Right ventricle myocardium superior (tissue), 1 donor: ENCODE measurements around the gene KRT78. TPM values are rescaled to one million over a fixed set of nuclear protein-coding genes. Genes with fewer than 3 reads are reported as not detected.

Experiments
- ATAC-seq: fragments of 200-7000 bp; cut with Tn5 transposase; one replicate; pipeline ENCODE4 v1.9.1; 2020; ENCODE audit warnings: mild to moderate bottlenecking; ENCODE audit not compliant: poor library complexity
- DNase-seq: peaks from one replicate; pipeline ENCODE4 v3.0.0-alpha.2; 2020
- intact Hi-C: fragments of 100-400 bp; cut with DNase I; formaldehyde crosslinking; loops from one replicate; pipeline ENCODE4 v1.11.2; 2022
- total RNA-seq: library from RNA; stranded (reverse); fragmentation: NEBNext Ultra II Directional; extraction: Animal tissue kit (Norgen Biotek cat#: 25700); gene quantifications from one replicate; pipeline ENCODE4 v1.2.1, GENCODE V29; 2021
- donor health status: DM: no; HTN: yes; CAD: no; lungs with severe emphysema.

Gene KRT78
- total RNA-seq, 1 donor from 2014 or later: not detected

DNA sequence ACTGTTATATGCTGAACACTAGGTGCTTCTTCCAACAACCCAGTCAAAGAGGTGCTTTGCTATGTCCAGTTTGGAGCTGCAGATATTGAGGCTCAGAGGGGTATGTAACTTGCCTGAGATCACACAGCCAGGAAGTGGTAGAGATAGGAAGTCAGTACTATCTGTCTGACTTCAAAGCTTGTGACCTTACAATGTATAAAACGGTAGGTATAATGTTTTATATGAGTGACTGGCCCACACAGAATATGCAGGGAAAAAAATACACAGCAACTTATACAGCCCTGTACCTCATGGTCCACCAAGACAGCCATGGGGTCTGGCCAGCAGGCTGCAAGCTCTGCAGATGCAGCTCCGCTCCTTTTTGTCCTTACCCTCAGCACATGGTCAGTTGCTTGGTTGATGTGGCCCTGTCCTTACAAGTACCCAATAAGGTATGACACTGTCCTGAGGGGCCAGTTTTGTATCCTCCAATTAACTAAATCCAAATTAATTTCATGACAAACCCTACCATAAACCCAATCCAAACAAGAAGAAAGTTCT lies 31.0 kb downstream of the KRT78 start:
- intact Hi-C loops: no loop called here
- ATAC-seq (no peak), DNase-seq (no peak)

DNA sequence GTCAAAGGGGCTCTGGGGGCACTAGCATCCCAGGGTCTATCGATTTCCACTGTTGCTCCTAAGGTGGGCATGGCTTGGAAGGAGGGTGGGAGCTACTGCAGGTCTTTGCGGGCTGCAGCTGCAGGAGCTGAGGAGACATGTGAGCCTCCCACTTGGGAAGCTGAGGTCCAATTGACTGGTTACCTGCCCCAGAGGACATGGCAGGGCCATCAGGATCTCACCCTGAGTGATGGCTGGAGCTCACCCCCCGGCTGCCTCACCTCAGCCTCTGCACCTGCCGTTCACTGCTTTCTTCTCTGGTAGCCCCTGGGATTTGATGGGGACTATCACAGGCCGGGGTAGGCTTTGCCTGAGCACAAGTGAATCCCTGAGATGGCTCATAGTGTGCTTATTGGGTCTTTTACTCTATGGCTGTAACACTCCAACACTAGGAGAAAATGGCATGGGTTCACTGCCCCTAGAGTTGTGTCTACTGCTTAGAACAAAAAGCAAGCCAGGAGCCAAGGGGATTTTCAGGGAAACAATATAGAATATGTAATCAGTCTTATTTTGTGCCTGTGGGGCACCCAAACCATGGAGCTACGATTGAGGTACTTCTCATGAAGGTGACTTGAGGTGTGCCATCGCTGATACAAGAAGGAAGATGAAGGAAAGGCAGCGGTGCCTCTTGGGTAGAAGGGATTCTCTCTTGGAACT lies 31.6 kb downstream of the KRT78 start:
- DNase-seq (no peak), ATAC-seq (no peak)
- intact Hi-C loops: no loop called here

DNA sequence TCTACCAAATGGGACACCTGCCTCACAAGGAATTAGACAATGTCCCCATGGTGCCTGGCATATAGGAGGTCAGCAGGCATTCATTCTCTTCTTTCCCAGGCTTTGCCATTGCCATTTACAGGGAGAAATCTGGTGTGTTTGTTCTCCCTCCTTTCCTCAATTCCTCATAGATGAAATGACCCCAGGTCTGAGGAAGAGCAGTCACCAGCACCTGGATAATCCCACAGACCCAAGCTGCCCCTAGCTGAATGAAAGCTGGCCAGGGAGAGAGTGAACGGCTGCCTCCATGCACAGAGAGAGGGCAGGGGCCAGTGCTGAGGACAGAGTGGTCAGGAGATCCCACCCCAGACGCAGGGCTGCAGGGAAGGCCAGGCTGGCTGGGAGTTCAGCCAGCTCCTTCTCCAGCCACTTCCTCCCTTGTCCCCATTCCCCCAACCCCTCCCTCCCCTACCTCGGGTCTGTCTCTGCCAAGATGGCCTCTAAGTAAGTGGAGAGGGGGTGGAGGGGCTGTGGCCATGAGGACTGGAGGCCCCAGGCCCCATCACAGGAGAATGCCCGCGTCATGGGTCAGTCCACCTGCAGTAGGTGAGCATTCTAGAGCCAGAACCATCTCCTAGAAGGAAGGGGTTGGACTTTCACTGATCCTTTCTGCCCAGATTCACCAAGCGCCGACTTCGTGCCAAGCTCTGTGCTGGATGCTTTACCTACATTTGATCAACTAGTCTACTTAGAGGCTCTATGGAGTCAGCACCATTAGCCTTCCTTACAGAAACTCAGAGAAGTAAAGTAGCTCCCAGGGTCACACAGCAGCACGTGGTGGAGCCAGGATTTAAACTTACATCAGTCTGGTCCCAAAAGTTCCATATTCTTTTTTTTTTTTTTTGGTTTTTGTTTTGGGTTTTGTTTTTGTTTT lies 32.9 kb downstream of the KRT78 start:
- intact Hi-C loops: no loop called here

DNA sequence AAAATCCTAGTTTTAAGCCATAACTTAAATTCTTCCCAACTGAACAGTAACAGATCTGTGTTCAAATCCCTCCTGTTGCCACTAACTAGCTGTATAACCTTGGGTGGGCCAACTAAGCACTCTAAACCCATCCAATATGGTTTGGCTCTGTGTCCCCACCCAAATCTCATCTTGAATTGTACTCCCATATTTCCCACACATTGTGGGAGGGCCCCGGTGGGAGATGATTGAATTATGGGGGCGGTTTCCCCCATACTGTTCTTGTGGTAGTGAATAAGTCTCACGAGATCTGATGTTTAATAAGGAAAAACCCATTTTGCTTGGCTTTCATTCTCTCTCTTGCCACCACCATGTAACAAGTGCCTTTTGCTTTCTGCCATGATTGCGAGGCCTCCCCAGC lies 33.6 kb downstream of the KRT78 start:
- ATAC-seq: no peak
- no peak for DNase-seq
- intact Hi-C loops: no loop called here

More for the DNA sequence above, 32.9 kb downstream of the KRT78 start:
- ATAC-seq (no peak), DNase-seq (no peak)

DNA sequence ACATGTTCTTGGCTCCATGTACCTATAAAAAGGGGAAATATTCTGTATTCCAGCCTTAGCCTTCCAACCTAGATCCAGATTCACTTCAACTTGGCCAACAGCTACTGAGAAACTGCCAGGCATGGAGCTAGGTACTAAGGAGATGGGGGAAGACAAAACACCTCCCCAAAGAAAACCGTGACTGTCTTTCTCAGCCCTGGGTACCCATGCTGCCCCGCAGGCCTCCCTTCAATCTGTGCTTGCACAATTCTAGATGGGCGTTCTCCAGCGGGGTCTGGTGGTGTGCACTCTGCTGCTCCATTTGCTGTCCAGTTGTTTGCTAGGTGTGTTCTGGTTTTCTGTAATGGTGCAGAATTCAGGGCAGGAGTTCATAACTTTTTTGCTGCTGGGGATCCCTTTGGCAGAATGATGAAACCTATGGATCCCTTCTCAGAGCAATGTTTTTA lies 34.1 kb downstream of the KRT78 start:
- no peak for ATAC-seq
- DNase-seq: no peak
- intact Hi-C loops: no loop called here

DNA sequence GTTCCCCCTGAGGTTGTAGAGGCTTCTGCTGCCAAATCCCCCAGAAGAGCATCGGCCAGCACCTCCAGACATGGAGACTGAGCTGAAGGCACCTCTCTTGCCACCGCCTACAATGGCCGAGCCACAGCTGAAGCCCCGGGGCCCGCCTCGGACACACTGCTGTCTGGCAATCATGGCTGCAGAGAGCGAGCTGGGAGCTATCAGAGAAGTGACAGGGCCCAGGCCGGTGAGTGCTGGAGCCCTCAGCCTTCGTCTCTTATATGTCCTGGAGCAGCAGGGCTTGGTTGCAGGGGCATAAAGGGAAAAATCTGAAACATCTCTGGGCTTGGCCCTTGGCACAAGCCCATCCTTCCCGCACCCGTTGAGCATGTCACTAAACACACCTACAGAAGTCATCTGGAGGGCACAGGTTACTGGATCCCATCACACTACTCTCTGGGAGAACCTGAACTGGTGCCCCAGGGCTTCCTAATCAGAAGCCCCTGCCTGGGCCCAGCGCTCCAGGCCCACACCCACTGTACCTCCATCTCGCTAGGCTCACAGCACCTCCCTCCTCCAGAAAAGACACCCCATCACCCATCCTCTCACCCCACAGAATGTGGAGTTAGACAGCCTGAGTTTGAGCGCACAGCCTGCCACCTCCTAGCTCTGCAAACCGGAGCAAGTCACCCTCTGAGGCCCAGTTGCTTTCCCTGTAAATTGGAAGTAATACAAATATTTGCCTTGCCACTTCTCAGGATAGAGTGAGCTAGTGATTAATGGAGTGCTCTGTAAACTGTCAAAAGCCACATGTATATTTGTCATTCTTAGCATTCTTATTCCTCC lies 34.7 kb downstream of the KRT78 start, which contains the start of gene KRT4:
Gene KRT4, minus strand, starts transcription at position 232 of the 825 bp plus-strand sequence. Its CDS starts 58 bp downstream, at position 174.
- no peak for DNase-seq
- ATAC-seq: peak; percentile 45
- intact Hi-C loops: no loop called here

DNA sequence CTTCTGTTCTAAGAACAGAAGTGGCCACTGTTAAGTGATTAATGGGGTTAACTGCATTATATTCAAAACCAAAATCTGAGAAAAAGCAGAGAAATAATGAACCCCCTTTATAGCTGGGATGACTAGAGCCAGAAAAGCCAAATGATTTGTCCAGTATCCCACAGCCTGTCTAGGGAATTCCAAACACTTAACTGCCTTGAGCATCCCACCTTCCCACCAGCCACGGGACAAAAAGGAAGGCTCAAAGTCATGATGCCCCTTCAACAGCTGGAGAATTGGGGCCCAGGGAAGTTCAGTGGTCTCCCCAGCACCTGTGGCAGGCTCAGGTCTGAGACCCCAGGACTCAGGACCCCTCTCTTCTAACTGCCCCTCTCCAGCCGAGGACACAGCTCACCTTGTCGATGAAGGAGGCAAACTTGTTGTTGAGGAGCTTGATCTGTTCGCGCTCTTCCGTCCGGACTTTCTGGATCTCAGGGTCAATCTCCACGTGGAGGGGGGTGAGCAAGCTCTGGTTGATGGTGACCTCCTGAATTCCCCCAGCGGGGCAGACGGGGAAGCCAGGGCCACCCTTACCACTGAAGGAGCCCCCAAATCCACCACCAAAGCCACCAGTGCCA lies 35.5 kb downstream of the KRT78 start:
- intact Hi-C loops: no loop called here
- ATAC-seq: no peak
- no peak for DNase-seq

DNA sequence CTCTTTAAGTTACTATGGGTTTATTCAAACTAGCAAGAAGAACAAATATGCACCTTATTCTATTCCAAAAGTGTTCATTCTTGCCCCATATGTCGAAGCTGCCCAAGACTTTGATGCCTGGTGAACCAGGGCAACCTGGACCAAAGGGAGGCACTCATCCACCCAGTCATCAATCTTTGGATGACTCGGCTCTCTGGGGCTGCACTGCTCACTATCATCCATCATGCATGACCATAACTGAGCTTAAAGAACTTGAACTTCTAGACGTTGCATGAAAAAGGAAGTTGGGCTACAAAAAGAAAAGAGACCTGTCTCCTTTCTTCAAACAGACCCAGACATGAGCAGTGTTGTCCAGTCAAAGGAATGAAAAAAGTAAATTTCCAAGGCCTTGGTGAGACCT lies 36.0 kb downstream of the KRT78 start:
- ATAC-seq (no peak), DNase-seq (no peak)
- intact Hi-C loops: no loop called here

DNA sequence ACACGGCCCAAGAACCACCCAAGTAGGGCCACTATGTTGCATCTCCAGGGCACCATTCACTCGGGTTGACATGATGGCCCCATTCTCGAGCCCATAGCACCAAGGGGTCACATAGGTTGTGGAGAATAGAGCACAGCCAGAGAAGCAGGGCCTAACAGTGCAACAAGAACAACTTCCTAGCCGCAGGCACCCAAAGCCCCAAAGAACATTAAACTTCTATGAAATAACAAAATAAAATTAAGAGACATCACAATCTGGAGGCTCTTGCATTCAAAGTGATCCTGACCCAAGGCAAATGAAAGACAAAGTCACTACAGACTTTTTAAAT lies 36.8 kb downstream of the KRT78 start:
- intact Hi-C loops: no loop called here
- no peak for DNase-seq
- ATAC-seq: no peak

DNA sequence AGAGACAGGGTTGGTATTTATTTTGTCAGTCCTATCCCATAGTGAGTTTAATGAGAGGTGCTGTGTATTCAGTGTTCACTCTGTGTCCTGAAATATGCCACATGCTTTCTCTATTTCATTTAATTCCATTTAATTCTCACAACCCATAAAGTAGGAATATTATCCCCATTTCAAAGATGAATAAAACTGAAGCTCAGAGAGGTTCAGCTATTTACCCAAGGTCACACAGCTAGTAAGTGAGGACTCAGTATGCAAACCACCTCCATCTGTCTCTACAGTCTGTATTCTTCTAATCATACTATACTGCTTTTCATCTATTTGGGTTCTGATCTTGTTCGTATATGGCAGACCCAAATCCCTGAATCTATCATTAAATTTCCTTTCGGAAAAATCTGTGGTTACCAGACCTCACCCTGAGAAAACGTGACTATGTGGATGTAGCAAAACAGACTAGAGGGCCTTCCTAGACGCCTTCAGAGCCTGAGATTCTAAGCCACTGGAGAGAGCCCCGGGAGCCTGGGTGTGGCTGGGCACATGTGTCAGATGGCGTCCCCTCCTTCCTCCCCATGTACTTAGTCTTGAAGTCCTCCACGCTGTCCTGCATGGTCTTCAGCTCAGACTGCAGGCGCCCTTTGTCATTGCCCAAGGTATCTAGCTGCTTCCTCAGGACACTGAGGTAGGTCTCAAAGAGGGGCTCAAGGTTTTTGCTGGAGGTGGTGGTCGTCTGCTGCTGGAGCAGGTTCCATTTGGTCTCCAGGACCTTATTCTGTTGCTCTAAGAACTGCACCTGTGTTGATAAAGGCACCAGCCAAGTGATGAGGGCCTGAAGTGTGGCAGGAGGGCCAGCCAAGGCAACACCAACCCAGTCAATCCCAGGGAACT lies 37.4 kb downstream of the KRT78 start:
- no peak for DNase-seq
- intact Hi-C loops: no loop called here

DNA sequence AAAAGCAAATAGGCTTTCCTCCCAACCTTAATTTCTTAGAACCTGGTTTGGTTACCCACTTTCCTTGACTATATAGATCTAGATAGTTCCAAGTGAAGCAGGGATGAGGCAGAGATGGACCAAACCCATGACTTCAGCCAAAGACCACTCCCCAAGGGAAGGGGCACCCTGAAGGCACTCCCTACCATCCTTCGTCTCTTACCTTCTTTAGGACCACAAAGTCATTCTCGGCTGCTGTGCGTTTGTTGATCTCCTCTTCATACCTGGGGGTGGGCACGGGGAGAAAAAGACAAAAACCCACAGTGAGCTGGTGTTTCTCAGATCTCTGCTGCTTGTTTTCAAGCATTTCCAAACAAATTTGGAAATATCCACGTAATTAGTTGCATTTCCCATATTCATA lies 38.2 kb downstream of the KRT78 start:
- no peak for ATAC-seq

More for the DNA sequence above, 37.4 kb downstream of the KRT78 start:
- no peak for ATAC-seq

DNA sequence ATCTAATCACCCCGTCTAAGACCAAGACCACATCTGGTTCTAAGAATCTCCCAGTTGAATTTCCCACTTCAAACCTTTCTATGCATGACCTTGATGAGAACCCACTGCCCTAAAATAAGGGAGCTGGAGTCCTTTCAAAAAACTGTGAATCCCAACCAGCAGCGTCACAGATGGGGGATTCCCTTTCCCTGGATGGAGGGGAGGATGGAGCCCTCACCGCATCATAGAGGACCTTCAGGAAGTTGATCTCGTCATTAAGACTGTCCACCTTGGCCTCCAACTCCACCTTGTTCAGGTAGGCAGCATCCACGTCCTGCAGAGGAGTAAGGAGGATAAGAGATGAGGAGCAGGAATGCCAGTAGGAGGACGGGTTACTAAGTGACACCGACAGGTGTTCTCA lies 39.6 kb downstream of the KRT78 start:
- no peak for ATAC-seq
- intact Hi-C loops: no loop called here
- DNase-seq: no peak

More for the DNA sequence above, 38.2 kb downstream of the KRT78 start:
- no peak for DNase-seq
- intact Hi-C loops: no loop called here

DNA sequence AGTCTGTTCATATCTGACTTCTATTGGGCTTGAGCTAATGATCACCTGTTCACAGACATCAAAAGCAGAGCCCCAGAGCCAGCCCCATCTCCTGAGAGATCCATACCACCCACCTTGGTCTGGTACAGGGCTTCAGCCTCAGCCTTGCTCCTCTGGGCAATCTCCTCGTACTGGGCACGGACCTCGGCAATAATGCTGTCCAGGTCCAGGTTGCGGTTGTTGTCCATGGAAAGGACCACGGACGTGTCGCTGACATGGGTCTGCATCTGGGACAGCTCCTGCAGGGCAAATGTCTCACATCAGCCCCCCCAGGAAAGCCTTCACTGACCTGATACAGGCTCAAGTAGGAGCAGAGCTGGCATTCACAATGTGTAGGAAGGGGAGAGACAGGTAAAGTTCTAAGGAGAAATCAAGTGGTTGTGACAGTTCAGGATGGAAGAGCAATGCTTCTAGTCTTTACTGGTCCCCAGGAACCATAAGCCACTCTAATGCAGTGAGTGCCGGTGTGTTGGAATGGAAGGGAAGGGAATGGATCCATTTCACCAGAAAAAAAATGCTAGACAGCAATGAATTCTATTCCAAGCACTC lies 40.1 kb downstream of the KRT78 start:
- ATAC-seq (no peak), DNase-seq (no peak)
- intact Hi-C loops: no loop called here

DNA sequence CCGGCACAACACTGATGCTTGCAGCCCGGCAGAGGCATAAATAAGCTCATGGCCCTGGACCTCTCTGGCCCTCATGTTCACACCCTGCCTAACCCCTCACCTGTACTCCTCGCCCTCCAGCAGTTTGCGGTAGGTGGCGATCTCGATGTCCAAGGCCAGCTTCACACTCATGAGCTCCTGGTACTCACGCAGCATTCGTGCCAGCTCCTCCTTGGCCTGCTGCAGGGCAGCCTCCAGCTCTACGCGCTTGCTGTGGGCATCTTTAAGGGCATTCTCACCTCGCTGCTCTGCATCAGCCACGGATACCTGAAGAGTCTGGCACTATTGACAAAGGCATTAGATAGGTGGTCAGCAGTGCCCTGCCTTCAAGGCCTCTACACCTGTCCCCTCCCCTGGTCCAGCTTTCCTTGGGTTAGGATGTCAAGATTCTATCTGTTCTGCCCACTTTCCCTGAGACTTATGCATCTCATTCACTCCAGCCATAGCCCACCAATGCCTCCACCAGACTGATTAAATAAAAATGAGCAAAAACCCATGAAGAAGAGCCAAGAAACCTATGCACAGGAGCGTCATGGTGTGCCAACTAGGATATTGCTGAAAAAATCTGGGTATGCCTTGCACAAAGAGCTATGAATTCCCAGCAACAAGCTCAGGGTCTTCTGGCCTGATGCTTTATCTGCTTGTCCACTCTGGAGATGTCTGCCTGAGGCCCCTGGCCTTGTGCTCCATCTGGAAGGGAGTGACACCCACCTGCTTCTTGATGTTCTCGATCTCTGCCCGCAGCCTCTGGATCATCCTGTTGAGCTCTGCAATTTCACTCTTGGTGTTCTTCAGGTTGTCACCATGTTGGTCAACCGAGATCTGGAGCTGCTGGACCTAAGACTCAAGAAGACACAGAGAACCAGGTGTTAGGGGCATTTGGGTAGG lies 41.0 kb downstream of the KRT78 start:
- intact Hi-C loops: no loop called here
- ATAC-seq (no peak), DNase-seq (no peak)

DNA sequence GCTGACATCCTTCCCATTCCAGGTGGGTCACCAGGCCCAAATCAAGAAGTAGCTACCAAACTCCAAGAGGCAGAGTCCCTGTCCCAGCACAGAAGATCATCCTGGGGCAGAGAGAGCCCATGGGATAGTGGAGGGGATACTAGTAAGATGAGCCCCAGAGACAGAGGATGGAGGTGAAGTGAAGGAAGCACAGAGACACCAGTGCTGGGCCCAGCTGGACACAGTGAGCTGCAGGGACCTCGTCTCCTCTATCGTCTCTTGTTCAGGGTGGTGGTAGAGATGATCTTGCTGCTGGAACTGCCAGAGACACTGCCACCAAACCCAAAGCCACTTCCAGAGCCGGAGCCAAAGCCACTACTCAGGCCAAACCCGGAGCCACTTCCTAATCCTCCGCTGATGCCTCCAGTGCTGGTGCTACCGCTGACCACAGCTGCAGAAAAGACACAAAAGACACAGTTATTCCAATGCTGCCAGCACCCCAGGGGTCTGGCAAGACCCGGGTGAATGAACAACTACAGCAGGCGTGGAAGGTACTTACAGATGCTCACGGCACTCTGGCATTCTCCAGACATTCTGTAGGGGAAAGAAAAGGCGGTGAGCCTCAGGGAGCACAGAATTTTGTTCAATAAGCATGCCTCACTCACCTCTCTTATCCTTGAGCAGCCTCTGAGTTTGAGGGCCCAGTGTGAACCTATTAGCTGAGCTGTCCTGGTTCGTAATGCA lies 41.8 kb downstream of the KRT78 start:
- ATAC-seq: no peak
- intact Hi-C loops: no loop called here
- DNase-seq: no peak
